SW 1271 (cell line): Measurements from ENCODE around the gene DLGAP1.
"Not testable (repeated sequence)": the region's sequence is repeated elsewhere in the genome, so short reads cannot be mapped to it uniquely, and the experiment has no call there.

Source experiments
- DNase-seq, 2 experiments: peaks; one replicate each; lab custom pipeline; 2025; lab: John Stamatoyannopoulos, UW

The DLGAP1 gene

GRCh38 chr18:3624546-3624934 is 830.6 kb downstream of the DLGAP1 start:
- DNase-seq = no peak

- peak; percentile 84 to 93 for DNase-seq
Measured at GRCh38 chr18:3623769-3624545, 831.1 kb downstream of the DLGAP1 start.

- DNase-seq = no peak
Measured at GRCh38 chr18:3620146-3621119, 834.7 kb downstream of the DLGAP1 start.

- DNase-seq = no peak
Measured at GRCh38 chr18:3619746-3620145, 835.4 kb downstream of the DLGAP1 start.

- no peak for DNase-seq
Measured at GRCh38 chr18:3619222-3619621, 835.9 kb downstream of the DLGAP1 start.

- DNase-seq = no peak
Measured at GRCh38 chr18:3616744-3617143, 838.4 kb downstream of the DLGAP1 start.

GRCh38 chr18:3616142-3616541 is 839.0 kb downstream of the DLGAP1 start:
- no peak for DNase-seq

- DNase-seq = no peak
Measured at GRCh38 chr18:3615374-3615985, 839.6 kb downstream of the DLGAP1 start.

- no peak for DNase-seq
Measured at GRCh38 chr18:3612315-3612714, 842.8 kb downstream of the DLGAP1 start.

- DNase-seq = no peak
Measured at GRCh38 chr18:3611313-3612090, 843.6 kb downstream of the DLGAP1 start.

GRCh38 chr18:3610813-3611212 is 844.3 kb downstream of the DLGAP1 start:
- no peak for DNase-seq

- no peak for DNase-seq
Measured at GRCh38 chr18:3610188-3610708, 844.9 kb downstream of the DLGAP1 start.

GRCh38 chr18:3608488-3608887 is 846.6 kb downstream of the DLGAP1 start:
- no peak for DNase-seq

- DNase-seq = not testable (repeated sequence)
Measured at GRCh38 chr18:3608099-3608453, 847.0 kb downstream of the DLGAP1 start.

- DNase-seq = no peak
Measured at GRCh38 chr18:3607309-3608098, 847.6 kb downstream of the DLGAP1 start.

GRCh38 chr18:3606863-3607262 is 848.2 kb downstream of the DLGAP1 start:
- not testable (repeated sequence) for DNase-seq

- DNase-seq = peak in 1 of 2 experiments; percentile 58
Measured at GRCh38 chr18:3605954-3606443, 849.1 kb downstream of the DLGAP1 start.

GRCh38 chr18:3605486-3605952 is 849.6 kb downstream of the DLGAP1 start:
- DNase-seq = peak in 1 of 2 experiments; percentile 23

- DNase-seq = peak; percentile 61 to 88
Measured at GRCh38 chr18:3604498-3605408, 850.4 kb downstream of the DLGAP1 start.

GRCh38 chr18:3604235-3604497 is 850.9 kb downstream of the DLGAP1 start:
- no peak for DNase-seq
